HTR-8/SVneo (cell line): Measurements from ENCODE around the gene TTLL12.

ENCODE experiments used
- DNase-seq: peaks from one replicate; pipeline ENCODE4 v3.0.0; 2011; ENCODE audit warnings: low spot score, mixed read lengths; ENCODE audit not compliant: insufficient read length
- FAIRE-seq: peaks from 2 replicates; lab custom pipeline; 2011; peaks lifted over from hg19 to GRCh38; lab: Jason Lieb, UNC

The TTLL12 gene

DNA sequence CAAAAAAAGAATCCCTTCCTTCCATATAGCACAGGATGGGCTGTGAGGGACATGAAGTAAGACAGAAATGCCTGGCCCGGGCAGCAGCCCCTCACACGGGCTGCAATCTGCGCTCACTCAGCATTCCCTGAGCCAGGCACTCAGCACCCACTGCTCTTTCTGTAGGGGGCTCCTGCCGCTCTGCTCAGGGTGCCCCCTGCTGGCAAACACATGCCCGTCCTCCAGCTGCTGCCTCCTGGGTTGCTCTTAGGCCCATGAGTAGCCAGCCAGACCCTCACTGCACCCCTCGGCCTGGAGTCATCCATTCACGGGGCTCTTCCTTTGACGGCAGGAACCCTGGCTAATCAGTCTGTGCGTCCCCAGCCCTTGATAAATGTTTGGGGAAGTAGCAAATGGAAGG lies 50.7 kb downstream of the TTLL12 start:
- DNase-seq (peak; percentile 67), FAIRE-seq (no peak)

DNA sequence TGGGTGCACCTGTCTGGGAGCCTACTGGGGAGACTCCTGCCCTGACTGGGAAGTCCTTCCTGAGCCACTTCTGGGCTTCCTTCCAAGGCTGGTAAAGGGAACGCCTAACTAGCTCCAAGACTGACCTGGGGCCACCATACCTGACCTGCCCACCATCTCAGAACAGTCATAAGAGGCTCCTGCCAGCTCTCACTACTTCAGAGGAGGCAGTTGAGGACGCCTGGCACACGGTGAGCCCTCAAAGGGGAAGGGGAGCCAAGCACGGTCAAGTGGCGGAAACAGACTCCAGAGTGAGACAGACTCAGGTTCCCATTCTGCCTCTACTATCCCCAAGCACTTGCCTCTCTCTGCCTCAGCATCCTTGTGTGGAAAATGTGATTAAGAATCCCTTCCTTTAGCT lies 51.4 kb downstream of the TTLL12 start:
- FAIRE-seq, result no peak

DNA sequence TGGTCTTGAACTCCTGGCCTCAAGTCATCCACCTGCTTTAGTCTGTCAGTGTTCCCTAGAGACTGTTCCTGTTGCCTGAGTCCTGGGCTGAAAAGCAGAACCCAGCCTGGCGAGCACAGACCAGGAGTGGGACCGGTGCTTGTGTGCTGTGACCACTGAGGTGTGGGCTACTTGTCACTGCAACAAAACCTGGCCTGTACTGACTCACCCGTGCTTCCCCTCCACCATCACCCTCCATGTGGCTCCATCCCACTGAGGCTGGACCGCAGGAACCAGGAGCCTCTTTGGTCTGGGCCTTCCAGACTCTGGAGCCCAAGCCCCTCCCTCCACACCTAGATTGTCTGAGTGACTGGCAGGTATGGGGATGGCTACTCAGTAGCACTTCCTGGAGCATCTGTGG lies 52.4 kb downstream of the TTLL12 start:
- DNase-seq (no peak), FAIRE-seq (no peak)

More for the DNA sequence above, 51.4 kb downstream of the TTLL12 start:
- no peak for DNase-seq

DNA sequence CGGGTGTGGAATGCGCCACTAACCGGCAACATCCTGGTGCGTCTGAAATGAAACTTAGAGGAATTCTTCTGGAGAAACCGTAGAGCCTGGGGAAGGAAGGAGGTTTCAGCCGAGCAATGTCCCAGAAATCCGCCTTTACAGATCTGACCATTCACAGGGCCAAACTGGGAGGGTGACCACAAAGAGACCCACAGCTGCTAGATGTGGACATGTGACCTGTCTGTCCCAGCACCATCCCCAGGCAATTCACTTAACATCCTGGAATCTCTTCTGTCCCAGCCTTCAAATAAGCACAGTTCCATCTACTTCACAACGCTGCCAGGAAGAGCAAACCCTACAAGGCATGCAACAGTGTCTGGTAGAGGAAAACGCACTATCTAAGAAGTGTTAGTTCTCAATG lies 53.5 kb downstream of the TTLL12 start:
- no peak for DNase-seq
- FAIRE-seq, result no peak

DNA sequence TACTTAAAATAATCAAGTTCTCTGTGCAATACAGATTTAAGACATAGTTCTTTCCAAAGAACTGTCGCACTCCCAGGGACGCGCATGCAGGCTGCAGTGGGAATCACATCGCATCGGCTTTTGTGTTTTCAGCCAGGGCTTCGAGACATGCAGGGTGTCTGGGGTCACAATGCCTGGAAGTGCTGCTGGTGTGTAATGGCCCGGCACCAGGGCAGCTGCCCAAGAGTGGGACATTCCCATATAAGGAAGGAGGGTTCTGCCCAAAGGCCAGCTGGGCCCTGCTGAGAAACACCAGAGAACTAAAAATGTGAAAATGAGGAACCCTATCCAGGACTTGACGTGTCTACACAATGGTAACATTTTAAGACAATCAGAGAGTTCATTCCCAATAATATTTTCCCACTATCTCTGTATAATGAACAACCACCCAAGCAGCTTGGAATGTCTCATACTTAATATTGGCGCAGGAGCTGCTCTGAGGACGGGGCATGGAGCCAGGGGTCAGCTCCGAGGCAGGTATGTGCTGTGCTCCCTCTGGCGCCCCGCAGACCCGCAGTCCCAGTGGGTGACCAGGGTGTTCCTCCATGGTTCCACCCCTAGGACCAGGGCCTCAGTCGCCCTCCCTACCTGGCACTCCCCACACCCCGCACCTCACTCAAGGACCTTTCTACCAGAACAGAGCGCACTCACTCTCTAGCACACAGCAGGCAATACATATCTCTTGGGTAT lies 55.0 kb downstream of the TTLL12 start:
- no peak for FAIRE-seq

DNA sequence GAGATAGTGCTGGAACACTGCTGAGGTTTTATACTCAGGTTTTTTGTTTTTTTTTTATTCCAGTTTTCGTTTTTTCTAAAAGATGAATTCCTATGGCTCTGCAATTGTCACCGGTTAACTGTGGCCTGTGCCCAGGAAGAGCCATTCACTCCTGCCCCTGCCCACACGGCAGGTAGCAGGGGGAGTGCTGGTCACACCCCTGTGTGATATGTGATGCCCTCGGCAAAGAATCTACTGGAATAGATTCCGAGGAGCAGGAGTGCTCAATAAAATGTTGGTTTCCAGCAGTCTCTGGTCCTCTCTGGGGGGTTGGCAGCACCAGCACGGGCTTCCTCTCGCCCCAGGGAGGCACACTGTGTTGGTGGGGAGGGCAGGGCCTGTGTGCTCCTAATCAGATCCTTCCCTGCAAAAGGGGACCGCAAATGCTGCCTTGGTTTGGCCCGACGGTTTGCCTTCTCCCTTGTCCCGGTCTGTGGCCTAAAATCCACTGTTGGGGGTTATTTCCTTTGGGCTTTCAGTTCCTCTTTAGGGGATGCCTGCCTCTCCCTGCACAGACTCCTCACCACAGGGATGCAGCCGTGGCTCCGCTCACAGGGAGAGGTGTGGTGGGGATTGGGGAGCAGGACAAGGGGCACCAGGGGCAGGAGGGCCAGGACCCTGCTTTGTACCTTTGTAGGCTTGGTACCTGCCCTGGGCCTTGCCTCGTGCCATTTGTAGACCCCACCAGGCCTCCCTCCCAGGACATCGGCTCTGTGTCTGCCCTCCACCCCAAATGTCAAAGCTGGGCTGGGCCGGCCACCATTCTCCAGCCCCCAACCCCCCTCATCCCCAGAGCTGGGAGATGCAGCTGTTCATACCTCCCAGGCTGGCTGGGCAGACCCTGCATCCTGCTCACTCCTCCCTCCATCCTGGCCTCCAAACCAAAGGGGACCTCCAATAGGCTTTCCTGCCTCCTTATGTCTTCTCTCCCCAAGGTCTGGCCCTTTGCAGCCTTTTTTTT lies 57.2 kb downstream of the TTLL12 start:
- DNase-seq (no peak), FAIRE-seq (no peak)

More for the DNA sequence above, 55.0 kb downstream of the TTLL12 start:
- DNase-seq, result no peak

DNA sequence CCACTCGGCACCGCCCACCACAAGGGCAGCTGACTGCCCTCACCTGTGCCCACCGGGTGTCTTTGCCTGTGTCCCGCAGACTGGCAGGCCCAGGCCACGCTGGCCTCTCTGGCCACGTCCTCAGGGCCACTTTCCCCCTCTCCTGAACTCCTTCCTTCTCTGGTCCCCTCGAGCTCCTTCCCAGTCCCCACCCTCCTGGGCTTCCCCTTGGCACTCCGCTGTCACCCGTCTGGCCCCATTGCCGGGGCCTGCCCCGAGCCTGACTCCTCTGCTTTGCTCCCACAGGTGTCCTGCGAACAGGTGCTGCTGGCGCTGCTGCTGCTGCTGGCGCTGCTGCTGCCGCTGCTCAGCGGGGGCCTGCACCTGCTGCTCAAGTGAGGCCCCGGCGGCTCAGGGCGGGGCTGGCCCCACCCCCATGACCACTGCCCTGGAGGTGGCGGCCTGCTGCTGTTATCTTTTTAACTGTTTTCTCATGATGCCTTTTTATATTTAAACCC lies 58.0 kb downstream of the TTLL12 start:
- no peak for DNase-seq
- FAIRE-seq, result no peak

DNA sequence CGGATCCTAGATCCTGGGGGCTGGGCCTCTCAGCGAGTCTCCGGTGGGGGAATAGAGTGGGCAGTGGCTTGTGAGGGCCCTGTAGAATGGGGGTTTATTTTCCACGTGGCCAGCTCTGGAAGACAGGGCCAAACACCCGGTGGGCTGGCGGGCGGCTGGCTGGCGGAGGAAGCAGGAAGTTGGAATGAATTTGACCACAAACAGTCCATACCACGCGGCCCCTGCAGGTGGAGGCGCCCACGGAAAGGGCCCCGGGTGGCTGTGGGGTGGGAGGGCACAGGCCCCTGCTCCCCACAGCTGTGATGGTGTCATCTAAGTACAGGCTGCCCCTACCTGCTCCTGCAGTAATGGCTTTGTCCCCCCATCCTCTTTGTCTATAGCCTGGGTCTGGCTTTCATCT lies 58.8 kb downstream of the TTLL12 start:
- DNase-seq, result no peak
- FAIRE-seq, result no peak

DNA sequence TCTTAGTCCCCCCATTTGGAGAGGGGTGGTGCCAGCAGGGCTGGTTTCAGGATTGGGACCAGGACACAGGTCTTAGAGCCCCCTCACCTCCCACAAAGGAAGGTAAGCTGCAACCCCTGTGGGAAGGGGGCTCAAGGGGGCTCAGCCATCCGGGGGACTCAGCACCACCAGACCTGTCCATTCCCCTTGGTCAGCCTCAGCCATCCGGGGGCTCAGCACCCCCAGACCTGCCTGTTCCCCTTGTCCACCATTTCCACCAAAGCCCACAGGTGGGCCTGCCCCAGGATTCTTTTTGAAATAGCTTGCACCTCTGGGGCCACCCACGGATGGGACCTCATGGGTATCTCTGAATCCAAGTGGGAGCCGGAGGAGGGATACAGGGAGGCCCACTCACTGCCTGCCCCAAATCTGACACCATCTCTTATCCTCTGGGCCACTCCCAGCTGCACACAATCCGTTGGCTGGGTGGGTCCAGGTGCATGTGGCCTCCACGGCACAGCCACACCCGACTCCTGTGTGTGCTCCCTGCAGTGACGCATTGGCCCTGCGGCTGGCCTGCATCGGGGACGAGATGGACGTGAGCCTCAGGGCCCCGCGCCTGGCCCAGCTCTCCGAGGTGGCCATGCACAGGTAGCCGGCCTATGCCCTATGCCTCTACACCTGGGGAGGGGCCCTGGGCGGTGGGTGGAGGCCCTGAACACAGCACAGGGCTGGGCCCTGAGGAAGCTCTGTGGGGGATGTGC lies 59.6 kb downstream of the TTLL12 start:
- DNase-seq (no peak), FAIRE-seq (no peak)

DNA sequence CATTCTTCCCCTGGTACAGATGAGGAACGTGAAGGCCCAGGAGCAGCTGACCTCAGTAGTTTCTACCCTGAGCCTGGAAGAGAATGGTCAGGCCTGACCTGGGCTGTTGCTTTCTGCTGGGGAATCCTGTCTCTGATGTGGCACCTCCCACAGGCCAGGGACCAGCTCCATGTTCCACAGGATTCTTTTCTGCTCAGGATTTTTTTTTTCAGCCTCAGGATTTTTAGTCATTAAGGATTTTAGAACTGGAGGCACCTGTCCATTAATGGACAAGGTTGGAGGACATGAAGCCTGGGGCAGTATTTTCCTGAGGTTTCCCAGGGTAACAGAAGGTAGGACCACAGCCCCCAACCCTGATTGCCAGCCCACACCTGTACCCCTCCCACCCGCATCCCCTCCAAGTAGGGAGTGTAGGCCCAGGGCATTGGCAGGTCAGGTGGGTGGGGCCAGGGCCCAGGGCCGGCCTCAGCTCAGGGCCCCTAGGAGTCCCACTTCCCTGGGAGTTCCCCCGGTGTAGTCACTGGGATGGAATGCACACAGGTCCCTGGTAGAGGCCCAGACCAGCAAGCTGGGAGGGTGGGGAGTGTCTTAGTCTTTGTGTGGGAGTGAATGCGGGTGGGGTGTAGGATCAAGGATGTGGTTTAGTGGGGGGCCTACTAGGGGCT lies 60.3 kb downstream of the TTLL12 start:
- FAIRE-seq, result peak; percentile 82
- DNase-seq, result peak; percentile 96

DNA sequence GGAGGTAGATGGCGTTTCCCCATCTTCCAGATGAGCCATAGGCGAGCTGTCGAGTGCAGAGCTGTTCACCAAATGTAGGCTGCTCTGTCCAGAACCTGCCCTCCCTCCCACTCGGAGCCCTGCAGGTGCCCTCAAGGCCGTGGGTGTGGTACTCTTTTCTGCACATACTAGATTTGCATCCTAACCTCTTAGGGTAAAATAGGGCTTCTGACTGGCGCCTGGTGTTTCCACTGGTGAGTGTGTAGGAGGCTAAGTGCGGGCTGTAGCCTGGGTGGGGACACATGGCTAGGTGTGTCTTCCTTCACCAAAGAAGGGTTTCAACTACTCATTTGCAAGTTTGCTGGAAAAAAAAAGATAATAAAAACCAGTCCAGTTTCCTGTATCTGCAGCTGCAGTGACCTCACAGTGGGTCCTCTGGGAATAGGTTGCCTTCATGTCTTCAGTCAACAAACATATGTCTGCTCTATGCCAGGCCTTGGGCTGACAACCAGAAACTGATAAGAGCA lies 67.9 kb downstream of the TTLL12 start:
- no peak for FAIRE-seq

DNA sequence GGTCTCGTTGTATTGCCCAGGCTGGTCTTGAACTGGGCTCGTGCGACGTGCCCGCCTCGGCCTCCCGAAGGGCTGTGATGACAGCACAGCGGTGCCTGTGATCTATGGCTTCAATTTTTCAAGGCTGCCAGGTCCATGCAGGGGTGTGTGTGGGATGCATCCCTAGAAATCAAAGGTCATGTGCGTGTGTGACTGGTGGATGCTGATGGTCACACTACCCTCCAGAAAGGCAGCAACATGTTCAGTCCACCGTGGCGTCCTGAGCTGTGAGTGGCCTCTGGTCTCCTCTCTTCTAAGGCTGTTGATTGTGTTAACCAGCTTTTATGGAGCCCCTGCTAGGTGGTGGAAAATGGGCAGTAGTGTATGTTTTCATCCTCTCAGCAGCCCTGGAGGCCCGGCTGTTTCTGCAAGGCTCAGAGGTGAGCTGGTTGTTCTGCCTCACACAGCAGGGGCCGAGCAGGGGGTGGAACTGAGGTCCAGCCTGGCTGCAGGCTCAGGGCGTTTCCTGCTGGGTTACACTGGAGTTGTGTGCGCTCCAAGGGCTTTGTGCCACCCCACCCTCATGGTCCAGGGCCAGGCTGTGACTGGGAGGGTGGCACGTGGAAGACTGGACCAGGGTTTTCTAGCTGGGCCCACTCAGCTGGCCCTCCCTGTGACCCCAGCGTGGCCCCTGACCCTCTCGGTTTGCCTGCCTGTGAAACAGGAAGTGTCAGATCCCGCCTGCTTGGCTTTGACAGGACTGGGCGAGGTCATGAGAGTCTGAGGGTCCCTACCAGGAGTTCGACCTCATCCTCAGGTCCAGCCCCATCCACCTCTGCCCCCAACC lies 68.7 kb downstream of the TTLL12 start:
- FAIRE-seq (no peak), DNase-seq (no peak)

More for the DNA sequence above, 67.9 kb downstream of the TTLL12 start:
- no peak for DNase-seq

DNA sequence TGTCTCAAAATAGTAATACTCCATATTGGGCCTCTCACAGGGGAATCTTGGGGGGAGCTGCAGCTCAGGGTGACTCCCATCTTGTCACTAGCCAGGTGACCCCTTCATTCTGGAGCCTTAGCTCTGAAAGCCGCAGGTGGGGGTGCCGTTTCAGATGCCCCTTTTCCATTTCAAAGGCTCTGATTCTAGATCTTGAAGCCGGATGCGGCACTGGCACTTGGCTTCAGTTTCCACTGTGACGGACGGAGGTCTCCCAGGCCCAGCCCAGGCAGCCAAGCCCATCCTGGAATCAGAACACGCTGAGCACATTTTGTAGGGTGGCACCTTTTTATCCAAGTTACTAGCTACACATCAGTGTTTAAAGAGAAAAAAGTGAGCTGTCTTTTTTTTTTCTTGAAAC lies 70.0 kb downstream of the TTLL12 start:
- FAIRE-seq, result no peak
- DNase-seq, result no peak
